Chondrocyte (in vitro differentiated cells): ENCODE results near the gene SPINK8. TPM values are rescaled to one million over a fixed set of nuclear protein-coding genes. Genes with fewer than 3 reads are reported as not detected.

Source experiments
- DNase-seq: peaks from one replicate; pipeline ENCODE4 v3.0.0; 2021; ENCODE audit warnings: mixed read lengths, low spot score
- H3K27ac Mint-ChIP-seq: one replicate; pipeline ENCODE4 v1.8.0; 2021; ENCODE audit warnings: mild to moderate bottlenecking, moderate library complexity, mixed read lengths; ENCODE audit not compliant: unreplicated experiment
- H3K27me3 Mint-ChIP-seq: 2 replicates; pipeline ENCODE4 v1.8.0; 2021; ENCODE audit warnings: low read depth, mixed read lengths
- H3K36me3 Mint-ChIP-seq: 2 replicates; pipeline ENCODE4 v1.8.0; 2021; ENCODE audit warnings: low read depth, mixed read lengths
- H3K4me1 Mint-ChIP-seq: 2 replicates; pipeline ENCODE4 v1.8.0; 2021; ENCODE audit warnings: low read depth, mild to moderate bottlenecking, mixed read lengths
- H3K4me3 Mint-ChIP-seq: one replicate; pipeline ENCODE4 v1.8.0; 2021; ENCODE audit warnings: mild to moderate bottlenecking, moderate library complexity, mixed read lengths; ENCODE audit not compliant: unreplicated experiment
- H3K9me3 Mint-ChIP-seq: 2 replicates; pipeline ENCODE4 v1.8.0; 2021; ENCODE audit warnings: low read depth, mixed read lengths
- microRNA-seq: library from miRNA; unstranded; fragments of <30 nt; microRNA quantifications from one replicate; pipeline ENCODE4 v1.2.0, GENCODE V29; 2020; ENCODE audit warnings: borderline number of aligned reads
- total RNA-seq: library from RNA; stranded (reverse); gene quantifications from 3 replicates; pipeline ENCODE4 v1.2.1, GENCODE V29; 2021
- TF ChIP-seq, protein P1 (sequence below): fragments of 200-600 bp; sonication (generic); IDR thresholded peaks from 2 replicates; pipeline ENCODE4 v1.5.0; 2021; ENCODE audit warnings: antibody characterized with exemption, mild to moderate bottlenecking, moderate library complexity

Gene SPINK8
- total RNA-seq, 1 donor from 2014 or later: not detected

DNA sequence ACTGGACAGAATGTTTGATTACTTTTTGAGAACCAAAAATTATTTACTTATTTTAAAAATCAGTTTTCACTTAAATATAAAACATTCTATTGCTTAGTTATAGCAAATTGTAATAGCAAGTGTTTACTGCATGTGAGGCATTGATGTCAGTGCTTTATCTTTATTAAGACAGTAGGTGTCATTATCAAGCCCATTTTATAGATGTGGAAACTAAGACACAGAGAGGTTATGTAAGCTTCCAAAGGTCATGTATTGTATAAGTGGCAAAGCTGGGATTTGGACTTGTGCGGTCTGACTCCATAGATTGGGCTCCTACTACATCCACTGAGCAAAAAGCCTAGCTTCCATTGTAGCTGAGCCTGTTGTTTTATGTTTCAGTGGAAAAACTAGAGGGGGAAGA, 74.9 kb downstream of the SPINK8 start:
- no peak overlapping the region for H3K27ac Mint-ChIP-seq
- TF ChIP-seq, protein P1, sequence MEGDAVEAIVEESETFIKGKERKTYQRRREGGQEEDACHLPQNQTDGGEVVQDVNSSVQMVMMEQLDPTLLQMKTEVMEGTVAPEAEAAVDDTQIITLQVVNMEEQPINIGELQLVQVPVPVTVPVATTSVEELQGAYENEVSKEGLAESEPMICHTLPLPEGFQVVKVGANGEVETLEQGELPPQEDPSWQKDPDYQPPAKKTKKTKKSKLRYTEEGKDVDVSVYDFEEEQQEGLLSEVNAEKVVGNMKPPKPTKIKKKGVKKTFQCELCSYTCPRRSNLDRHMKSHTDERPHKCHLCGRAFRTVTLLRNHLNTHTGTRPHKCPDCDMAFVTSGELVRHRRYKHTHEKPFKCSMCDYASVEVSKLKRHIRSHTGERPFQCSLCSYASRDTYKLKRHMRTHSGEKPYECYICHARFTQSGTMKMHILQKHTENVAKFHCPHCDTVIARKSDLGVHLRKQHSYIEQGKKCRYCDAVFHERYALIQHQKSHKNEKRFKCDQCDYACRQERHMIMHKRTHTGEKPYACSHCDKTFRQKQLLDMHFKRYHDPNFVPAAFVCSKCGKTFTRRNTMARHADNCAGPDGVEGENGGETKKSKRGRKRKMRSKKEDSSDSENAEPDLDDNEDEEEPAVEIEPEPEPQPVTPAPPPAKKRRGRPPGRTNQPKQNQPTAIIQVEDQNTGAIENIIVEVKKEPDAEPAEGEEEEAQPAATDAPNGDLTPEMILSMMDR: no peak
- no peak overlapping the region for H3K4me3 Mint-ChIP-seq
- peaks cover 10% of the 10 kb centered on the region for H3K36me3 Mint-ChIP-seq
- H3K27me3 Mint-ChIP-seq: no peaks in the 10 kb centered on the region
- H3K4me1 Mint-ChIP-seq: no peaks in the 10 kb centered on the region
- no peak for DNase-seq
- H3K9me3 Mint-ChIP-seq: peaks cover 8% of the 10 kb centered on the region

Small RNA genes lying within 50 kb of the gene (microRNA-seq; reads per million reads assigned to microRNA genes)
- not detected for gene MIR2115

Other genes with a start within 250 kb of the SPINK8 start
- gene CDC25A, start 145.2 kb downstream of the SPINK8 start, total RNA-seq: 2.6 to 7.0 TPM (median 2.7 TPM) in 3 replicates
- gene CAMP, start 110.2 kb downstream of the SPINK8 start, total RNA-seq: not detected in 3 replicates
- gene ZNF589, start 92.6 kb downstream of the SPINK8 start, total RNA-seq: 7.7 to 9.4 TPM (median 8.0 TPM) in 3 replicates
- gene NME6, start 32.3 kb downstream of the SPINK8 start, total RNA-seq: 16.2 to 26.0 TPM (median 19.0 TPM) in 3 replicates
- not detected in 3 replicates for gene FBXW12, start 38.6 kb upstream of the SPINK8 start, total RNA-seq
- 63.2 to 115 TPM (median 108 TPM) in 3 replicates for gene PLXNB1, start 96.4 kb upstream of the SPINK8 start, total RNA-seq
- 13.3 to 25.8 TPM (median 23.9 TPM) in 3 replicates for gene CCDC51, start 106.5 kb upstream of the SPINK8 start, total RNA-seq
- gene TMA7, start 106.6 kb upstream of the SPINK8 start, total RNA-seq: 184 to 243 TPM (median 184 TPM) in 3 replicates
- 8.7 to 10.7 TPM (median 8.8 TPM) in 3 replicates for gene ATRIP, start 113.1 kb upstream of the SPINK8 start, total RNA-seq
- 162 to 188 TPM (median 188 TPM) in 3 replicates for gene SHISA5, start 170.5 kb upstream of the SPINK8 start, total RNA-seq
- gene PFKFB4, start 223.1 kb upstream of the SPINK8 start, total RNA-seq: 14.6 to 23.2 TPM (median 19.9 TPM) in 3 replicates
- 1.6 to 3.4 TPM (median 3.3 TPM) in 3 replicates for gene UCN2, start 230.1 kb upstream of the SPINK8 start, total RNA-seq